HG03565 (cell line): ENCODE measurements around the gene SPI1.

Experiments used
- ATAC-seq: cut with Tn5 transposase; IDR thresholded peaks from one replicate; pipeline ENCODE4 v1.9.1; 2021; ENCODE audit warnings: mild to moderate bottlenecking, moderate library complexity; ENCODE audit not compliant: unreplicated experiment

SPI1 gene

GRCh38 chr11:47407746-47408590, 29.6 kb upstream of the SPI1 start, which contains the start of gene SLC39A13:
SLC39A13 (plus strand) TSS chr11:47408590; CDS start chr11:47410095, 1,505 bp downstream.
- ATAC-seq = peak; percentile 77

- ATAC-seq = no peak
Observed at GRCh38 chr11:47406896-47407745, 28.8 kb upstream of the SPI1 start.

- ATAC-seq = no peak
Observed at GRCh38 chr11:47403571-47403970, 25.2 kb upstream of the SPI1 start.

- ATAC-seq = no peak
Observed at GRCh38 chr11:47403135-47403534, 24.8 kb upstream of the SPI1 start.

GRCh38 chr11:47400768-47401279, 22.5 kb upstream of the SPI1 start:
- ATAC-seq = peak; percentile 72

GRCh38 chr11:47399860-47400767, 21.8 kb upstream of the SPI1 start:
- ATAC-seq = no peak

GRCh38 chr11:47398551-47398950, 20.2 kb upstream of the SPI1 start:
- no peak for ATAC-seq

GRCh38 chr11:47398011-47398410, 19.7 kb upstream of the SPI1 start:
- ATAC-seq = no peak

GRCh38 chr11:47396049-47396320, 17.6 kb upstream of the SPI1 start:
- ATAC-seq = no peak

GRCh38 chr11:47395223-47396048, 17.1 kb upstream of the SPI1 start:
- ATAC-seq = no peak

GRCh38 chr11:47394322-47395222, 16.2 kb upstream of the SPI1 start:
- ATAC-seq = no peak

GRCh38 chr11:47394050-47394321, 15.6 kb upstream of the SPI1 start:
- ATAC-seq = no peak

- no peak for ATAC-seq
Observed at GRCh38 chr11:47393163-47394049, 15.1 kb upstream of the SPI1 start.

GRCh38 chr11:47392546-47393162, 14.3 kb upstream of the SPI1 start:
- no peak for ATAC-seq

- ATAC-seq = no peak
Observed at GRCh38 chr11:47391711-47392432, 13.5 kb upstream of the SPI1 start.

GRCh38 chr11:47391077-47391583, 12.8 kb upstream of the SPI1 start:
- no peak for ATAC-seq

GRCh38 chr11:47390422-47390760, 12.0 kb upstream of the SPI1 start:
- no peak for ATAC-seq
